Large intestine (tissue), 3 donors: Measurements from ENCODE around the gene TRIM47. TPM values are rescaled to one million over a fixed set of nuclear protein-coding genes. Genes with fewer than 3 reads are reported as not detected.
"Not testable (repeated sequence)": the region's sequence is repeated elsewhere in the genome, so short reads cannot be mapped to it uniquely, and the experiment has no call there.

ENCODE experiments used
- DNase-seq, 2 donors: peaks; one replicate each; pipeline versions ENCODE4 v3.0.0 to v3.0.0-alpha.2; 2013
- H3K27ac ChIP-seq: one replicate; pipeline ENCODE4 v1.5.1; 2013; ENCODE audit warnings: low read length
- H3K27me3 ChIP-seq: 2 replicates; pipeline ENCODE4 v1.6.1; 2013; ENCODE audit warnings: low read length; ENCODE audit not compliant: control insufficient read depth, insufficient read depth
- H3K36me3 ChIP-seq: 2 replicates; pipeline ENCODE4 v1.6.1; 2013; ENCODE audit warnings: low read length; ENCODE audit not compliant: control insufficient read depth, insufficient read depth
- H3K4me1 ChIP-seq: one replicate; pipeline ENCODE4 v1.6.1; 2013; ENCODE audit warnings: low read length; ENCODE audit not compliant: control insufficient read depth, insufficient read depth
- H3K4me3 ChIP-seq: one replicate; pipeline ENCODE4 v1.5.1; 2013; ENCODE audit warnings: low read length
- H3K9me3 ChIP-seq: one replicate; pipeline ENCODE4 v1.6.1; 2013; ENCODE audit warnings: mild to moderate bottlenecking, low read depth, low read length, moderate library complexity; ENCODE audit not compliant: control insufficient read depth
- WGBS: methylation state at CpG from one replicate; pipeline ENCODE4 v1.1.5; 2013; ENCODE audit warnings: low lambda C conversion rate; ENCODE audit not compliant: insufficient coverage; 5-methylcytosine and 5-hydroxymethylcytosine counted together
- polyA plus RNA-seq: library from polyadenylated mRNA; unstranded; fragments of 120-200 nt; gene quantifications from one replicate; pipeline ENCODE4 v1.2.1, GENCODE V29; 2013

The TRIM47 gene
- polyA plus RNA-seq, 1 donor = 9.8 TPM

DNA sequence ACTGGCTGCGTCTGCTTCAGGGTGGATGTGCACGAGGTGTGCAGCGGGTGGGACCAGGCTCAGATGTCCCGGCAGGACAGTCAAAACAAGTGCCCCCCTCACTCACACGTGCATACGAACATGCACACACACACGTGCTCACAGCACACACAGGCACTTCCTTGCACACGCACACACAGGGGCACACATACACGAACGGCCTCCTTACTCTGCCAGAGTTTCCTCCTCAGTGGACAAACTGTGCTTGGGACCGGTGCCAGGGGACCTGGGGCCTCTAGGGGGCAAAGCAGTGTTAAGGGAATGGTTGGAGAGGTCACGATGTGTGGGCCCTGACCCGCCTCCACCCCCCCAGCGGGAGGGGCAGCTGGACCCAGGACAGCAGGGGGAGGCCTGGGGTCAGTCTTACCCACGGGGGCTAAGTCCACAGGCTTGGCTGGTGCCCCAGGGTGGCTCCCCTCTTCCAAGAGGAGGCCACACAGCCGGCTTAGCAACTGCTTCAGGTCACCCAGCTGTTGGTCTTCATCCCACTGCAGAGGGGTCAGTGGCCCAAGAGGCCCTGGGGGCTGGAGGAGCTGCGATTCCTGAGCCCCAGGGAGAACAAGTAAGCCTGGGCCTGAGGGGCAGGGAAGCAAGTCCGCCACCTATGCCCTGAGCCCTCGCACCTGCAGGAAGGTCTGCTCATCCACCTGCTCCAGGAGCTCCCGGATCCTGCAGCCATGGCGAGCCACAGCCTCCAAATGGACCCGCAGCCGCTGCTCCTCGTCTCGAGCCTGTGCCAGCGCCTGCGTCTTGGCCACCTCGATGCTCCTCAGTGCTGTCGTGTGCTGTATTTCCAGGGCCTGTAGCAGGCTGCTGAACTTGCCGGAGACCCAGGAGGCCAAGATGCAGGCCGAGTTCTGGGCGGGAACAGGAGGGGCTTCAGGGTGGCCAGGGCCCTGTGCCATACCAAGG is 13.5 kb upstream of the TRIM47 start:
- peaks cover 30% of the 10 kb centered on the region for H3K36me3 ChIP-seq
- WGBS = no CpG with 5 or more reads among the region's 32 CpGs
- peaks cover 23% of the 10 kb centered on the region for H3K4me1 ChIP-seq
- H3K4me3 ChIP-seq = no peak overlapping the region
- H3K9me3 ChIP-seq = peaks cover 5% of the 10 kb centered on the region
- no peak overlapping the region for H3K27ac ChIP-seq
- peak in 1 of 2 donors; percentile 52 for DNase-seq
- H3K27me3 ChIP-seq = no peaks in the 10 kb centered on the region

DNA sequence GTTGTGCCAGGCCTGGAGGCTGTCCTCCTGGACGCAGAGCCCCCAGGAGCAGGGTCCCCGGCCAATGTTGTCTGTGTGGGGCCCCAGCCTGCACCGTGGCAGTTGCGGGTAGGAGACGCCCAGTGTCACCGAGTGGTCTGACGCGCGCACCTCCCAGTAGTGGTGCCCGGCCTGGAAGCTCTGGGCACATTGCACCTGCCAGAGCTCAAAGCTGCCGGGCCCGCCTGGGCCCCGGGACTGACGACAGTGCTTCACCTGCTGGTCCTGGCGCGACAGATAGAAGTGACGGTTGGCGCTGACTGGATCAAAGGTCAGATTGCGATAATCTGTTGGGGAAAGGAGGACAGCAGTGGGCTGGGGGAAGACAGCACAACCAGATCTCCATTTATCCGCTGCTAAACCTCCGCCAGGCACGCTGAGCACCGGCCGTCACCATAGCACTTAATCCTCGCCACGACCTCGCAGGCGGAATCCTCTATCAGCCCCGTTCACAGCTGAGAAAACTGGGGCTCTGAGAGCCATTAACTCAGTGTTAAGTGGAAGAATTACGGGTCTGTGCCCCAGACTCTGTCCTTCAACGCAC is 12.7 kb upstream of the TRIM47 start:
- peaks cover 5% of the 10 kb centered on the region for H3K9me3 ChIP-seq
- H3K27ac ChIP-seq = no peak overlapping the region
- DNase-seq = peak in 1 of 2 donors; percentile 35
- H3K36me3 ChIP-seq = peaks cover 30% of the 10 kb centered on the region
- 93% methylated on average over 3 of the region's 31 CpGs for WGBS
- H3K27me3 ChIP-seq = no peaks in the 10 kb centered on the region
- peaks cover 23% of the 10 kb centered on the region for H3K4me1 ChIP-seq
- no peak overlapping the region for H3K4me3 ChIP-seq

DNA sequence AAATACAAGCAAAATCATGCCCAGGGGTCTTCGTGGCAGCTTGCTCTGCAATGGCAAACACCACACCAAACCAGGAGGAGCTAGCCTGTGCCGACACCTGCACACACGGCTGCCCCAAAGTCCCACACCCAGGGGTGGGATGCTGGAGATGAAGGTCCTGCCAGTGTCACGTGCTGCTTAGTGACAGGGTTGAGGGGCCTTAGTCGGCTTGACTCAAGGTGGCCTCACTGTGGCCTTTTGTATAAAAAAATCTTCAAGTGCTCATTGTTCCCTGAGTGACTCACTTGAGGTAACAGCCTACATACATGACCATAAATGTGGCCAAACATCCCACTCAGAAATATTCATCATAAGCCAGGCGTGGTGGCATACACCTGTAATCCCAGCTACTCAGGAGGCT is 11.1 kb upstream of the TRIM47 start:
- no peak for DNase-seq
- H3K4me3 ChIP-seq = no peak overlapping the region
- no peak overlapping the region for H3K27ac ChIP-seq
- H3K4me1 ChIP-seq = peaks cover 12% of the 10 kb centered on the region
- no CpG with 5 or more reads among the region's 6 CpGs for WGBS
- peaks cover 5% of the 10 kb centered on the region for H3K9me3 ChIP-seq
- H3K27me3 ChIP-seq = no peaks in the 10 kb centered on the region
- H3K36me3 ChIP-seq = peaks cover 30% of the 10 kb centered on the region

DNA sequence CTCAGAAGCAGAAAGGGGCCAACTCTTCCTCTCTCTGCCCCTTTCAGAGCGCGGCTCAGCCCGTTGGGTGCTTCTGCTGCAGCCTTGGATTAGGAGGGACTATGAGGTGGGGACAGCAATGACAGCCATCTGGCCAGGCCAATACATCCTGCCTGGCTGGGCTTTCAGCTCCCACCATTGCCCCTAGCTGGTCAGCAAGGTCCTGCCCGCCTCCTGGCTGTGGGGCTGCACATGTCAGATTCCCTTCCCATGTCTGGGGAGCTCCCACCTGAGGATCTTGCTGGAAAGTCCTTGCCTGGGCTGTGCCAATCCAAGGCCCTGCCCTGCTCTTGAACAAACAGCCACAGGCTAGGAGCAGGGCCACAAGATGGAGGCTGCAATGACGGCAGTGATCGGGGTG is 10.1 kb upstream of the TRIM47 start:
- Histone ChIP-seq H3K4me1 (peaks cover 12% of the 10 kb centered on the region), H3K36me3 (peaks cover 30% of the 10 kb centered on the region), H3K27me3 (no peaks in the 10 kb centered on the region), H3K27ac (no peak overlapping the region), H3K9me3 (peaks cover 5% of the 10 kb centered on the region), H3K4me3 (no peak overlapping the region)
- no CpG with 5 or more reads among the region's 6 CpGs for WGBS
- no peak for DNase-seq

DNA sequence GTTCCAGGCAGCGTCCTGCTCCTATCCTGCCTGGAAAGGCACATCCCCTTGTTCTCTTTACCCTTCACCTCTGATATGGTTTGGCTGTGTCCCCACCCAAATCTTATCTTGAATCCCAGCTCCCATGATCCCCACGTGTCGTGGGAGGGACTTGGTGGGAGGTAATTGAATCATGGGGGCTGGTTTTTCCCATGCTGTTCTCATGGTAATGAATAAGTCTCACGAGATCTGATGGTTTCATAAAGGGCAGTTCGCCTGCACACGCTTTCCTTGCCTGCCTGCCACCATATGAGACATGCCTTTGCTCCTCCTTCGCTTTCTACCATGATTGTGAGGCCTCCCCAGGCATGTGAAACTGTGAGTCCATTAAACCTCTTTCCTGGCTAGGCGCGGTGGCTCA is 7.5 kb upstream of the TRIM47 start:
- not testable (repeated sequence) for H3K4me3 ChIP-seq, H3K4me1 ChIP-seq, H3K27ac ChIP-seq, H3K27me3 ChIP-seq, DNase-seq, H3K9me3 ChIP-seq
- WGBS = no CpG with 5 or more reads among the region's 9 CpGs
- H3K36me3 ChIP-seq = peaks cover 16% of the 10 kb centered on the region

DNA sequence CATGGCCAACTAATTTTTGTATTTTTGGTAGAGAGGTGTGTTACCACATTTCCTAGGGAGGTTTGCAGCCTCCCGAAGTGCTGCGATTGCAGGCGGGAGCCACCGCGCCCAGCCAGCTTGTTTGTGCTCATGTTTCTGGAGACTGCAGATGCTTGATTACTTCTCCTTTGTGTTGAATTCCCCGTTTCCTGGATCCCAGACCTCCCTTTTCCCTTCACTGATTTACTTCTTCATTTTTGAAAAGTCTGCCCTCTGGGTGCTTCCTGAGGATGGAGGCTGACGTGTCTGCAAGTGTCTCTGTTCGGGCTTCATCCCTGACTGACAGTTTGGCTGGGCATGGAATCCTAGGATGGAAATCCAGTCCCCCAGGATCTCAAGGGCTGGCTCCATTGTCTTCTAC is 7.0 kb upstream of the TRIM47 start:
- H3K27ac ChIP-seq = no peak overlapping the region
- H3K9me3 ChIP-seq = no peaks in the 10 kb centered on the region
- no peak overlapping the region for H3K4me3 ChIP-seq
- H3K36me3 ChIP-seq = peaks cover 12% of the 10 kb centered on the region
- no peaks in the 10 kb centered on the region for H3K27me3 ChIP-seq
- 100% methylated on average over 1 of the region's 8 CpGs for WGBS
- no peak for DNase-seq
- no peaks in the 10 kb centered on the region for H3K4me1 ChIP-seq

DNA sequence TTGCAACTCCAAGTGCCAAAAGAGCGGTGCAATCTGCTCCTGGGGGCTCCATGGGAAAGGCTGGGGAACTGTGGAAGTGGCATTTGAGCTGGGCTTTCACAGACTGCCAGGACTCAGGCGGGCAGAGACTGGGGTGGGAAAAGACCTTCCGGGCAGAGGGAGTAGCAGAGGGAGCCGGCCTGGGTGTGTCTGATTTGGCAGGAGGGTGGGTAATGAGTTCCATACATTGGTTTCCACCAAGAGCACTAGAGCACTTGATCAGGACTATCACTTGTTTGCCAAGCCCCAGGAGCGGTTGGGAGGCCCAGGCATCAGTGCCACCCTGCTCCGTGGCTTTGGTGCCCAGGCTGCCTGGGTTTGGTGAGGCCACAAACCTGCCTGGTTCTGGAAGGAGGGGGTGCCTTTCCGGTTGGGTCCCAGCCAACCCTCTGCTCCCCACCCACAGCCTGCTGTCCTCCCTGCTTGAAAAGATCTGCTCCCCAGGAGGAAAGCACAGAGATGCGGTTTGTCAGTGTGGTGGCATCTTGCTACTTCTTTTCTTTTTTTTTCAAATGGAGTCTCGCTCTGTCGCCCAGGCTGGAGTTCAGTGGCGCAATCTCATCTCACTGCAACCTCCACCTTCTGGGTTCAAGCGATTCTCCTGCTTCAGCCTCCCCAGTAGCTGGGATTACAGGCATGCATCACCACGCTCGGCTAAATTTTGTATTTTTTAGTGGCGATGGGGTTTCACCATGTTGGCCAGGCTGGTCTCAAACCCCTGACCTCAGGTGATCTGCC is 3.5 kb upstream of the TRIM47 start:
- WGBS = no CpG with 5 or more reads among the region's 15 CpGs
- no peak overlapping the region for H3K27ac ChIP-seq
- no peak overlapping the region for H3K4me3 ChIP-seq
- DNase-seq = no peak
- H3K27me3 ChIP-seq = peaks cover 7% of the 10 kb centered on the region
- peaks cover 8% of the 10 kb centered on the region for H3K4me1 ChIP-seq
- no peaks in the 10 kb centered on the region for H3K9me3 ChIP-seq
- H3K36me3 ChIP-seq = no peaks in the 10 kb centered on the region

DNA sequence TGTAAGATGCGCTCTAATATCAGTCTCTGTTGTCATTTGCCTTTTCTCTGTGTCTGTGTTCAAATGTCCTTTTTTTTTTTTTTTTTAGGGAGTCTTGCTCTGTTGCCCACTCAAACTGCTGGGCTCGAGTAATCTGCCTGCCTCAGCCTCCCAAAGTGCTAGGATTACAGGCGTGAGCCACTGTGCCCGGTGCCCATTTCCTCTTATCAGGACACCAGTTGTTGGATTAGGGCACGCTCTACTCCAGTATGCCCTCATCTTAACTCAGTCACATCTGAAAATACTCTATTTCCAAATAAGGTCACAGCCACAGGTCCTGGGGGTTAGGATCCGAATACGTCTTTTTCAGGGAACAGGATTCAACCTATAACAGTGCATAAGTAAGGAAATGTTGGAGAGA is 1.9 kb upstream of the TRIM47 start:
- Histone ChIP-seq H3K4me3 (no peak overlapping the region), H3K9me3 (no peaks in the 10 kb centered on the region), H3K36me3 (peaks cover 3% of the 10 kb centered on the region), H3K4me1 (peaks cover 22% of the 10 kb centered on the region), H3K27me3 (peaks cover 7% of the 10 kb centered on the region), H3K27ac (no peak overlapping the region)
- DNase-seq = no peak
- WGBS = no CpG with 5 or more reads among the region's 7 CpGs

DNA sequence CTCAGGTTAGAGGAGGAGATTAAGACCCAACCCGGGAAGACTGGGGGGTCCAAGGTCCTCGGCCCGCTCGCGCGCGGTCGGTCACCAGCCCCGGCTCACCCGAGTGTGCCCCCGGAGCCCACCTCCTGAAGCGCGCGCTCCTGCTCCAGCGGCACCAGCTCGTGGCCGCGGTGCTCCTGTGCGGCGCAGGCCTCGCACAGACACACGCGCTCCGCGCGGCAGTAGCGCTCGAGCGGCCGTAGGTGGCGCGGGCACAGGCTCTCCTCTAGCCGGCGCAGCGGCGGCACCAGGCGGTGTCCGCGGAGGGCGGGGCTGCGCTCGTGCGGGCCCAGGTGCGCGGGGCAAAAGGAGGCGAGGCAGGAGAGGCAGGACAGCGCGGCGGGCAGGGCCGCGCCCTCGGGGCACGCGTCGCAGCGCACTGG is 618 bp downstream of the TRIM47 start:
- peak overlapping the region; percentile 70 for H3K27ac ChIP-seq
- WGBS = no CpG with 5 or more reads among the region's 56 CpGs
- H3K27me3 ChIP-seq = peaks cover 7% of the 10 kb centered on the region
- H3K4me3 ChIP-seq = peak overlapping the region; percentile 56
- peak; percentile 75 to 85 for DNase-seq
- H3K4me1 ChIP-seq = peaks cover 26% of the 10 kb centered on the region
- H3K36me3 ChIP-seq = peaks cover 13% of the 10 kb centered on the region
- no peaks in the 10 kb centered on the region for H3K9me3 ChIP-seq
